Breast epithelium (tissue), 3 donors: ENCODE results near the gene KCNC3.
A peak's percentile ranks its signal among the peaks of the same experiment; 100 is the strongest.

Experiments
- POLR2A ChIP-seq: fragments of 450-650 bp; IDR thresholded peaks from one replicate; pipeline ENCODE4 v1.6.1; 2016; ENCODE audit warnings: antibody characterized with exemption, mild to moderate bottlenecking, moderate library complexity
- POLR2AphosphoS5 ChIP-seq, 3 donors: sonication (generic); formaldehyde crosslinking; IDR thresholded peaks; one replicate each; pipeline ENCODE4 v1.6.1; 2017; ENCODE audit warnings: antibody characterized with exemption in 3 of 3
- TF ChIP-seq, protein P1 (sequence below), 3 donors: fragments of 450-650 bp; IDR thresholded peaks; one replicate each; pipeline ENCODE4 v1.5.1; 2016 to 2017; ENCODE audit warnings: antibody characterized with exemption in 3 of 3, mild to moderate bottlenecking in 3 of 3, moderate library complexity in 3 of 3

DNA sequence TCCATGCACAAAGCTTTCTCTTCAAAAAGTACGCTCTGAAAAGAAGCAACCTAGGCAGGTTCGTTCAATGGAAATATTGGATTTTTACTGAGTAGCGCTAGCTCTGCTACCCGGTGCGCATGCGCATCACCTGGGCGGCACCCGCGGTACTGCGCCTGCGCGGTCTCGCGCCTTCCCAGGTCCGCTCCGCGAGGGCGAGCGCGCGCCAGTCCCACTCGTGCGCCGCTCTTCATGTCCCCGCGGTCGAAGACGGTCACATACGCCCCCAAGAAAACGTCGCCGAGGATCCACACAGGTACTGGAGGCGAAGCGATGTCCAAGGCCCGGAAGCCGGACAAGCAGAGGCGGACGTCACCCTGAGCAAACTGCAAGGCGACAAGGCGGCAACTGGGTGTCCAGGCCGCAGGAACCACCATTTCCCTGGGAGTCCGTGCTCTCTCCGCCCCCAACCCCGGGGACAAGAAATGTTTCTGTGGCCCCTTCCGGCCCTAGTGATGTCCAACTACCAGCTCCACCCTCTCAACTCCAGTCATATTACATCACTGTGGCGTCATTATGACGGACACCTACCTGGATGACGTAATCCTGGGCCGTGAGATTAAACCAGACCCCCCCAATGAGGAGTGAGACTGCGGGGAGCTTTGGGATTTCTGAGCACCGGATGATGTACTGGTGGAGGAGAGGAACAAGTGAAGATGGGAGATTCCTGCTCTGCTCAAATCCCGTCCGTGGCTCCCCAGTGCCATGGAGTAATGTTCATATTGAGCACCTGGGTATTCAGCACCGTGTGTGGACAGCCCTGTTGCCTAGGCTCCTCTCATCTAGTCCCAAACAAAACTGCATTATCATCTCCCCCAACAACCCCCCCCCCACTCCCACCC, 4.8 kb upstream of the KCNC3 start:
- TF ChIP-seq, protein P1, sequence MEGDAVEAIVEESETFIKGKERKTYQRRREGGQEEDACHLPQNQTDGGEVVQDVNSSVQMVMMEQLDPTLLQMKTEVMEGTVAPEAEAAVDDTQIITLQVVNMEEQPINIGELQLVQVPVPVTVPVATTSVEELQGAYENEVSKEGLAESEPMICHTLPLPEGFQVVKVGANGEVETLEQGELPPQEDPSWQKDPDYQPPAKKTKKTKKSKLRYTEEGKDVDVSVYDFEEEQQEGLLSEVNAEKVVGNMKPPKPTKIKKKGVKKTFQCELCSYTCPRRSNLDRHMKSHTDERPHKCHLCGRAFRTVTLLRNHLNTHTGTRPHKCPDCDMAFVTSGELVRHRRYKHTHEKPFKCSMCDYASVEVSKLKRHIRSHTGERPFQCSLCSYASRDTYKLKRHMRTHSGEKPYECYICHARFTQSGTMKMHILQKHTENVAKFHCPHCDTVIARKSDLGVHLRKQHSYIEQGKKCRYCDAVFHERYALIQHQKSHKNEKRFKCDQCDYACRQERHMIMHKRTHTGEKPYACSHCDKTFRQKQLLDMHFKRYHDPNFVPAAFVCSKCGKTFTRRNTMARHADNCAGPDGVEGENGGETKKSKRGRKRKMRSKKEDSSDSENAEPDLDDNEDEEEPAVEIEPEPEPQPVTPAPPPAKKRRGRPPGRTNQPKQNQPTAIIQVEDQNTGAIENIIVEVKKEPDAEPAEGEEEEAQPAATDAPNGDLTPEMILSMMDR (IDR thresholded peaks at IDR 0.05) = no peak
- TF ChIP-seq POLR2A (peak; percentile 81), POLR2AphosphoS5 (IDR thresholded peaks at IDR 0.05) (peak; percentile 41 to 95 (median 73))
